Measurements from ENCODE around the gene SRGAP1.

SRGAP1 gene

DNA sequence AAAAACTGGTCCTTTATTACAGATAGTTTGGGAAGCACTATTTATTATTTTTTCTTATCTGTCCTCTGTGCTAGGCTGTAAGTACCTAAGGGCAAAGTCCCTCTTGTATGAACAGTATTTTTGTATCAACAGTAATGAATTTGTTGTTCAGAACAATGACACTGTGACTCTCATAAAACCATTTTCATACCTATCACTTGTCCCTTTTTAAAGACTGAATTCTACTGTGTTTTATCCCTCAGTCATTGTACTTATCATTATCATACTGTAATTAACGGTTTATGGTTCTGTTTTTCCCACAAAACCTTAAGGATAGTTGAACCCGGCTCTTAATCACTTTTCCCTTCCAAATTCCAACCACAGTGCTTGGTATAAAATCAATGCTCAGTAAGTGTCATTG, 69.4 kb downstream of the SRGAP1 start:
- H3K36me3 ChIP-seq (replicated peaks; ENCODE audit: insufficient read depth, low read length) = no peaks in the 10 kb centered on the region
- no peak for DNase-seq
- no peak overlapping the region for H3K4me3 ChIP-seq (ENCODE audit: low read length)
- no peaks in the 10 kb centered on the region for H3F3A ChIP-seq (ENCODE audit: insufficient read depth, low read length)
- no peak overlapping the region for H2AFZ ChIP-seq (ENCODE audit: low read length)
- H3K9ac ChIP-seq (ENCODE audit: low read length) = no peak overlapping the region
- H3K9me2 ChIP-seq (replicated peaks; ENCODE audit: insufficient read depth, low read length) = no peaks in the 10 kb centered on the region
- no peaks in the 10 kb centered on the region for H3K9me3 ChIP-seq (replicated peaks; ENCODE audit: insufficient read depth, low read length)
- TF ChIP-seq, protein P1, sequence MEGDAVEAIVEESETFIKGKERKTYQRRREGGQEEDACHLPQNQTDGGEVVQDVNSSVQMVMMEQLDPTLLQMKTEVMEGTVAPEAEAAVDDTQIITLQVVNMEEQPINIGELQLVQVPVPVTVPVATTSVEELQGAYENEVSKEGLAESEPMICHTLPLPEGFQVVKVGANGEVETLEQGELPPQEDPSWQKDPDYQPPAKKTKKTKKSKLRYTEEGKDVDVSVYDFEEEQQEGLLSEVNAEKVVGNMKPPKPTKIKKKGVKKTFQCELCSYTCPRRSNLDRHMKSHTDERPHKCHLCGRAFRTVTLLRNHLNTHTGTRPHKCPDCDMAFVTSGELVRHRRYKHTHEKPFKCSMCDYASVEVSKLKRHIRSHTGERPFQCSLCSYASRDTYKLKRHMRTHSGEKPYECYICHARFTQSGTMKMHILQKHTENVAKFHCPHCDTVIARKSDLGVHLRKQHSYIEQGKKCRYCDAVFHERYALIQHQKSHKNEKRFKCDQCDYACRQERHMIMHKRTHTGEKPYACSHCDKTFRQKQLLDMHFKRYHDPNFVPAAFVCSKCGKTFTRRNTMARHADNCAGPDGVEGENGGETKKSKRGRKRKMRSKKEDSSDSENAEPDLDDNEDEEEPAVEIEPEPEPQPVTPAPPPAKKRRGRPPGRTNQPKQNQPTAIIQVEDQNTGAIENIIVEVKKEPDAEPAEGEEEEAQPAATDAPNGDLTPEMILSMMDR (IDR thresholded peaks at IDR 0.05; ENCODE audit: low read length) = no peak
- no peak for TF ChIP-seq EZH2phosphoT487 (IDR thresholded peaks at IDR 0.05; ENCODE audit: low read length)
- TF ChIP-seq EZH2 (optimal IDR thresholded peaks at IDR 0.05; ENCODE audit: low read depth, low read length) = no peak
- no peaks in the 10 kb centered on the region for H3K79me2 ChIP-seq (ENCODE audit: low read length)
- no peaks in the 10 kb centered on the region for H3K4me1 ChIP-seq (ENCODE audit: low read length)
- no peak overlapping the region for H3K4me2 ChIP-seq (ENCODE audit: low read depth, low read length)
- H3K27ac ChIP-seq (ENCODE audit: low read length) = no peak overlapping the region
- H3K27me3 ChIP-seq (replicated peaks; ENCODE audit: insufficient read depth, low read length) = no peaks in the 10 kb centered on the region
- no peaks in the 10 kb centered on the region for H4K20me1 ChIP-seq (ENCODE audit: insufficient read depth, low read length)

- Histone ChIP-seq H3K4me1 (ENCODE audit: low read length) (no peaks in the 10 kb centered on the region), H3K9me2 (replicated peaks; ENCODE audit: insufficient read depth, low read length) (no peaks in the 10 kb centered on the region), H3K36me3 (replicated peaks; ENCODE audit: insufficient read depth, low read length) (no peaks in the 10 kb centered on the region), H3K9ac (ENCODE audit: low read length) (no peak overlapping the region), H3K4me2 (ENCODE audit: low read depth, low read length) (no peak overlapping the region), H4K20me1 (ENCODE audit: insufficient read depth, low read length) (no peaks in the 10 kb centered on the region), H3K27me3 (replicated peaks; ENCODE audit: insufficient read depth, low read length) (no peaks in the 10 kb centered on the region), H3K79me2 (ENCODE audit: low read length) (no peaks in the 10 kb centered on the region), H3K9me3 (replicated peaks; ENCODE audit: insufficient read depth, low read length) (no peaks in the 10 kb centered on the region), H3K27ac (ENCODE audit: low read length) (no peak overlapping the region), H2AFZ (ENCODE audit: low read length) (no peak overlapping the region), H3K4me3 (ENCODE audit: low read length) (no peak overlapping the region), H3F3A (ENCODE audit: insufficient read depth, low read length) (no peaks in the 10 kb centered on the region)
- no peak for TF ChIP-seq EZH2phosphoT487 (IDR thresholded peaks at IDR 0.05; ENCODE audit: low read length)
- TF ChIP-seq, protein P1 (IDR thresholded peaks at IDR 0.05; ENCODE audit: low read length) = no peak
- TF ChIP-seq EZH2 (optimal IDR thresholded peaks at IDR 0.05; ENCODE audit: low read depth, low read length) = no peak
- no peak for DNase-seq
Observed at GRCh38 chr12:63915105-63915800, 70.8 kb downstream of the SRGAP1 start.

GRCh38 chr12:63916561-63917476, 72.3 kb downstream of the SRGAP1 start:
- DNase-seq = no peak
- no peaks in the 10 kb centered on the region for H3K27me3 ChIP-seq (replicated peaks; ENCODE audit: insufficient read depth, low read length)
- H3K9me3 ChIP-seq (replicated peaks; ENCODE audit: insufficient read depth, low read length) = no peaks in the 10 kb centered on the region
- H3K9me2 ChIP-seq (replicated peaks; ENCODE audit: insufficient read depth, low read length) = no peaks in the 10 kb centered on the region
- TF ChIP-seq EZH2phosphoT487 (IDR thresholded peaks at IDR 0.05; ENCODE audit: low read length) (no peak), EZH2 (optimal IDR thresholded peaks at IDR 0.05; ENCODE audit: low read depth, low read length) (no peak)
- TF ChIP-seq, protein P1 (IDR thresholded peaks at IDR 0.05; ENCODE audit: low read length) = no peak
- H3K27ac ChIP-seq (ENCODE audit: low read length) = no peak overlapping the region
- no peak overlapping the region for H2AFZ ChIP-seq (ENCODE audit: low read length)
- no peaks in the 10 kb centered on the region for H3K4me1 ChIP-seq (ENCODE audit: low read length)
- no peaks in the 10 kb centered on the region for H3F3A ChIP-seq (ENCODE audit: insufficient read depth, low read length)
- no peak overlapping the region for H3K9ac ChIP-seq (ENCODE audit: low read length)
- H4K20me1 ChIP-seq (ENCODE audit: insufficient read depth, low read length) = no peaks in the 10 kb centered on the region
- no peak overlapping the region for H3K4me2 ChIP-seq (ENCODE audit: low read depth, low read length)
- no peak overlapping the region for H3K4me3 ChIP-seq (ENCODE audit: low read length)
- H3K36me3 ChIP-seq (replicated peaks; ENCODE audit: insufficient read depth, low read length) = no peaks in the 10 kb centered on the region
- H3K79me2 ChIP-seq (ENCODE audit: low read length) = no peaks in the 10 kb centered on the region
